ENCODE data around the gene SELENOM.
"Not testable (repeated sequence)": the region's sequence is repeated elsewhere in the genome, so short reads cannot be mapped to it uniquely, and the experiment has no call there.

SELENOM gene

DNA sequence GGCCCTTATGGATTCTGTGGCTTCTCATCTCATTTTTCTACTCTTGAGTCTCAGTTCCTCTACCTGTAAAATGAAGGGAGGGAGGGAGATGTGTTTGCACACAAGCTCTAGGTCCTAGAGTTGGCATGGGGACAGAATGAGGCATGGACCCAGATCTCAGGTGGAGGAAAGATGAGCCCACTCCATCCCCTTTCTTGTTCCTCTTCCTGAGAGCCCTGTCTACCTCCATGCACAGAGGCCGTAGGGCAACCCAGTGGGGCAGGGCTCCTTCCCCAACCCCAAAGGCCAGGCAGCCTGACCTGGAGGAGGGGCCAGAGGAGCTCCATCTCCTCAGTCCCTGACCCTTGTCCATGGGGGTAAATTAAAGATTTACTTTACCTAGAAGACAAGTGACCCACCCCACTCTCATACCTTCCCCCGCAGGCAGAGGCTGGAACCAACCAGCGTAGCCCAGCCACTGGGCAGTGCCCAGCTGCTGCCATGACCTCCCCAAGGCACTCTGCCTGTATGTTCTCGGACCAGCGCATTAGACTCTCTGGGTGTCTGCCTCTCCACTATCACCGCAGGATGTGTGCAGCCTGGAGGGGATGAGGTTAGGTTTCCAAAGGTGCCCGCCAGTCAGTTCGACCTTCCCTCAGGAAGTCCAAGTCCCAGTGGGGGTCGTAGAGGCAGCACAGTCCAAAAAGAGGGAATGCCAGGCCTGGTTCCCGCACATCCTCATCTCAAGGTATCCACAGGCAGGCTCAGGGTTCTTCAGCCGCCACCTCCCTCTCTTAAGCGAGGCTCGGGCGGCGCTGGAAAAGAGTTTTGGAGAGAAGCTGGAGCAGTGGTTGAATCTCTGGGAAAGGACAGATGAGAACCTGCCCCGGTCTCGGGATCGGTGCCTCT is 23.2 kb downstream of the SELENOM start:
- DNase-seq (ENCODE audit: low read depth, low spot score): no peak
- peak overlapping the region; percentile 85 for H3K4me3 ChIP-seq (ENCODE audit: low read length)

- H3K4me3 ChIP-seq (ENCODE audit: low read length): no peak overlapping the region
- DNase-seq (ENCODE audit: low read depth, low spot score): no peak
These were observed 24.0 kb downstream of the SELENOM start for GRCh38 chr22:31083377-31083768.

GRCh38 chr22:31082606-31083376 is 24.6 kb downstream of the SELENOM start:
- peak; percentile 76 for DNase-seq (ENCODE audit: low read depth, low spot score)
- no peak overlapping the region for H3K4me3 ChIP-seq (ENCODE audit: low read length)

DNA sequence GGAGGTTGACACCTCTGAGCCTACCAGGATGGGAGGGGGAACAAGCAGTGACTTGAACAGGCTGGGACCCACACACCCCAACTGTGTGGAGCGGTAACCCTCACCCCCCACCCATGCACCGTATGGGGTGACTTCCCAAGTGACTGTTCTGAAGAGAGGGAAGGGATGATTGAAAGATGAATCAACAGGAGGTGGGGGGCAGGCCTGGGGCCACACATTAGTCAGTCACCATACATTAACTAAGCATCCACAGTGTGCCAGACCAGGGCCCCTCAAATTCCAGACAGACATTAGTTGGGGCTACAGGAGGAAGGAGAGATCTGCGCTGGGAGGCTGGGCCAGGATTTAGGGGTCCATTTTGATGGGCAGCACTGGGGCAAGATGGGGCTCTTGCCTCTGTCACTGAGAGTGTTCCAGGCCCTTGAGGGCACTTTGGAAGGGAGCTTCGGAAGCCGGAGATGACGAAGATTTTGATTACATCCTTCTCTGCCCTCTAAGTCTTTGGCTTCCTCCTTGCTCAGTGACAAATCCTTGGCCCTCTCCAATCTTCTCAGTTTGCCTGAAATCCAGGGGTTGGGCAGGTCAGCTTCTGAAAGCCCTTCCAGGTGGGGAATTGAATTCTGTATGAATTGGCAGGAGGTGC is 25.3 kb downstream of the SELENOM start:
- H3K4me3 ChIP-seq (ENCODE audit: low read length): peak overlapping the region; percentile 70
- DNase-seq (ENCODE audit: low read depth, low spot score): no peak

- peak within 1 kb of the TSS; percentile 70 for H3K4me3 ChIP-seq (ENCODE audit: low read length)
- DNase-seq (ENCODE audit: low read depth, low spot score): peak; percentile 77
These were observed 26.3 kb downstream of the SELENOM start, which contains the start of gene SMTN for GRCh38 chr22:31080848-31081649. Gene SMTN (plus strand): TSS chr22:31081318. CDS start chr22:31083259, 1,941 bp downstream.

DNA sequence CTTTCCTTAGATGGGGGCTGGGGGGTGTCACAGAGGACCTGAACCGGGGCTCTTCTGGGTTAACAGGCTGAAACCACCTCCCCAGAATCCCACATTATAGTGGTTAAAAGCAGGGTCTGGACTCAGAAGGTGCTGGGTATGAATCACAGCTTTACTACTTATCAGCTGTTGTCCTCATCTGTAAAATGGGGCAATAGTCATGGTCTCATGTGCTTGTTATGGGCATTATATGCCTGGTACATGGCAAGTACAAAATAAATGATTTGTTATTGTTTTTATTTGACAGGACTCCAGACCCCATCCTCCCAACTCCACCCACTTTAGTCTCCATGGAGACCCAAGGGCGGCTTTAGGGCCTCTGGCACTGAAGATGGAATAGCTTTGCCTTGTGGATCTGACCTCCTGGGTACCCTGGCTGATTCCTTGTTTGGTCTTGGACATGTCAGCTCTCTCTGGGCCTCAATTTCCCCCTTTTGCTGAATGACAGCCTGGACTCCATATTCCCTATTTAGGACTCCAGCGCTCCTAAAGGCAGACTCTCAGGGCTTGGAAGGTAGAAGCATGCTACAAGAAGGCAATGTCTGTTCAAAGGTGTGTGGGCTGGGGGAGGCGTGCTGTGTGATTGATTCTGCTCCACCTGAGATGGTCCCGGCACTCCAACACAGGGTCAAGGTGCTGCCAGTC is 27.1 kb downstream of the SELENOM start:
- peak overlapping the region; percentile 70 for H3K4me3 ChIP-seq (ENCODE audit: low read length)
- no peak for DNase-seq (ENCODE audit: low read depth, low spot score)

- no peak for DNase-seq (ENCODE audit: low read depth, low spot score)
These were observed 28.2 kb downstream of the SELENOM start for GRCh38 chr22:31079095-31079642.

GRCh38 chr22:31078389-31078788 is 29.0 kb downstream of the SELENOM start:
- not testable (repeated sequence) for H3K4me3 ChIP-seq (ENCODE audit: low read length); DNase-seq (ENCODE audit: low read depth, low spot score)

More at GRCh38 chr22:31079095-31079642, 28.2 kb downstream of the SELENOM start:
- no peak overlapping the region for H3K4me3 ChIP-seq (ENCODE audit: low read length)

- H3K4me3 ChIP-seq (ENCODE audit: low read length): no peak overlapping the region
- no peak for DNase-seq (ENCODE audit: low read depth, low spot score)
These were observed 29.7 kb downstream of the SELENOM start for GRCh38 chr22:31077681-31078080.

DNA sequence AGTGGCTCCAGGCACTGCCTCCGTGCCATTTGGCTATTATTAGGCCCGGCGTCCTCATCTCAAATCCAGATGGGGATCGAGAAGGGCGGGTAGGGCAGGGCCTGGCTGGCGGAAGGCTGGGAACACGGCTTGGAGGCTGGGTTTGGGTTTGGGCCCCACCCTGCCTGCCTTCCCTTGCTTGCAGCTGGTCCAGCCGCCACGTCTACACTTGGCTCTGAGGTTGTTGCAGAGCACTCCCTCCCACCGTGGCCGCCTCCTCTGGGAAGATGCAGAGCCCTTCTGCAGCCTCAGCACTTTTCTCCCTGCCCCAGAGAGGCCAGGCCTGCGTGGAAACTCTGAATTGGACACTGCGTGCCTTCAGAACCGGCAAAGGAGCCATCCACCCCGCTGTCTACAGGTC is 31.4 kb downstream of the SELENOM start:
- no peak for DNase-seq (ENCODE audit: low read depth, low spot score)
- H3K4me3 ChIP-seq (ENCODE audit: low read length): no peak overlapping the region

DNA sequence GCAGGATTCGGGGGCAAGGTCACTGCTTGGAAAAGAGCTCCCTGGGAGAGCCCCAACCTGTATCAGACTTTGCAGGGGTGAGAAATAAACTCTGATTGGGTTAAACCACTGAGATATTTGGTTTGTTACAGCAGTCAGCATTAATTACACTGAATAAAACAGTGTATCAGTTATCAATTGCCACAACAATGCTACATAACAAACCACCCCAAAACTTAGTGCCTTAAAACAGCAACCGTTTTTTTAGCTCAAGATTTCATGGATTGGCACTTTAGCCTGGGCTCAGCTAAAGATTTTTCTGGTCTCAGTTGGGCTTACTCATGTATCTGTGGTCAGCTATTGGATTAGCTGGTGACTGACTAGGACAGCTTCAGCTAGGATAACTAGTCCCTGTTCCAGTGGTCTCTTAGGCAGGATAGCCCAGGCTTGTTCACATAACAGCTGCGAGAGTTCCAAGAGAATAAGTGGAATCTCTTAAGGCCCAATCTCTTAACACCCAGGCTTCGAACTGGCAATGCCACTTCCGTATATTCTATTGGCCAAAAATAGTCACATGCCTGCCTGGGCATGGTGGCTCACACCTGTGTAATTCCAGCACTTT is 33.7 kb downstream of the SELENOM start:
- H3K4me3 ChIP-seq (ENCODE audit: low read length); DNase-seq (ENCODE audit: low read depth, low spot score): not testable (repeated sequence)

GRCh38 chr22:31073125-31073524 is 34.2 kb downstream of the SELENOM start:
- H3K4me3 ChIP-seq (ENCODE audit: low read length); DNase-seq (ENCODE audit: low read depth, low spot score): not testable (repeated sequence)

DNA sequence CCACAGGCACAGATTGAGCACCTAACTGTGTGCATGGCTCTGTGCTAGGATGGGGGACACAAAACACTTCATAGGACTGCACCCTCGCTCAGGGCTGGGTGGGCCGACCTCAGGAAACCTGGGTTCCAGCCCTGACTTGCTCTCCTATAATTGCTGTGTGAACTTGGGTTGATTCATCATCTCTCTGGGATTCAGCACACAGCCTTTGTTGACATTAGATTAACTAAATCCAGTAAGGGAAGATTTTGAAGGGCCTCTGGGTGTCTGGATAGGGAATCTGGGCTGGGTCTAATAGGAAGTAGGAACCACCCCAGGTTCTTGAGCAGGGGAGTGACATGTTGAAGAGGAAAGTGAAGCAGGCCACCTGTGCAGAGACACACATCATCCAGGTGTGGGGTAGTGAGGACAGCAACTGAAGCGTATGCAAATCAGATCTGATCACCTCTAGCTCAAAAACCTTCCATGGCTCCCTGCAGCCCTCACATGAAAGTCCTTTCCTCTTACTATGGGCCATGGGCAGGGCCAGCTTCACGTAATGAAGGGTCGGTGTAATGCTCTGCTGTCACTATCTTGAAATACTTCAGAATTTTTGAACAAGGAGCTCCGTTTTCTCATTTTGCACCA is 37.6 kb downstream of the SELENOM start:
- not testable (repeated sequence) for H3K4me3 ChIP-seq (ENCODE audit: low read length); DNase-seq (ENCODE audit: low read depth, low spot score)

- no peak for DNase-seq (ENCODE audit: low read depth, low spot score)
- H3K4me3 ChIP-seq (ENCODE audit: low read length): no peak overlapping the region
These were observed 38.4 kb downstream of the SELENOM start for GRCh38 chr22:31068970-31069369.

DNA sequence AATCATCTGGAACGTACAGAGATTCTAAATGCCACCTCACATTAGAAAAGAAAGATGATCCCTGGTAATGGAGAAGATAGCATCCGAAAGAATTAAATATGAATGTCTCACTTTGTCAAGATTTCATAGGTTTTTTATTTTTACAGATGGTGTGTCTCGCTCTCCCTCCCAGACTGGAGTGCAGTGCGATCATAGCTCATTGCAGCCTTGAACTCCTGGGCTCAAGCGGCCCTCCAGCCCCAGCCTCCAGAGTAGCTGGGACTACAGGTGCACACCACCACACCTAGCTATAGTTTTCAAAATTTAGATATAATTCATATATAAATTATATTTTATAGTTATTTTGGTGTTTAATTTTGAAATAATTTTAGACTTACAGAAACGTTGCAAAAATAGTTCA is 43.0 kb downstream of the SELENOM start:
- H3K4me3 ChIP-seq (ENCODE audit: low read length): peak overlapping the region; percentile 16; the same call in 1 of the 2 replicates
- DNase-seq (ENCODE audit: low read depth, low spot score): no peak

GRCh38 chr22:31062566-31063230 is 44.7 kb downstream of the SELENOM start:
- no peak overlapping the region for H3K4me3 ChIP-seq (ENCODE audit: low read length)
- no peak for DNase-seq (ENCODE audit: low read depth, low spot score)

DNA sequence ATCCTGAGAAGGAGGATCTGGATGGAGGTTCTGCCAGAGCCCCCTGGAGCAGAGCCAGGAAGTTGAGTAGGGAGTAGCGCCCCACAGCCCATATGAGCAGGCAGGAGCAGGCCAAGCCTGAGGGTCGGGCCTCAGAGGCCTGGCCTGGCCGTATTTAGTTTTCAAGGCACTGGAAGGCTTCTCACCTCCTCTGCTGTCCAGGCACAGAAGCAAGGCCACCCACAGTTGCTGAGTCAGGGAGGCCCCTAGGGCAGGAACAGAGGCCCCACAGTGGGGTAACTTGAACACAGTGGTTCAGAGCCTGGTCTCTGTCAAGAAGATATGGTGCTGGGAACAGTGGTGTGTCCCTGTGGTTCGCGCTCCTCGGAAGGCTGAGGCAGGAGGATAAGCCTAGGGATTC is 47.7 kb downstream of the SELENOM start:
- H3K4me3 ChIP-seq (ENCODE audit: low read length); DNase-seq (ENCODE audit: low read depth, low spot score): not testable (repeated sequence)
